ENCODE data around the gene MITD1.
"Not testable (repeated sequence)": the region's sequence is repeated elsewhere in the genome, so short reads cannot be mapped to it uniquely, and the experiment has no call there.

Gene MITD1

GRCh38 chr2:99154643-99155536 lies 26.0 kb downstream of the MITD1 start, which contains the start of the genes LIPT1 and TSGA10:
TSS of gene LIPT1 (plus strand) at chr2:99154967. CDS start at chr2:99161958, 6,991 bp downstream.
TSS of gene TSGA10 (minus strand) at chr2:99154942. CDS start at chr2:99109439, 45,503 bp downstream.
- DNase-seq: peak; percentile 90

GRCh38 chr2:99153921-99154604 lies 26.8 kb downstream of the MITD1 start:
- DNase-seq: no peak

GRCh38 chr2:99152199-99152895 lies 28.5 kb downstream of the MITD1 start:
- no peak for DNase-seq

- no peak for DNase-seq
Observed at GRCh38 chr2:99150706-99151105, 30.2 kb downstream of the MITD1 start.

- DNase-seq: peak; percentile 98
Observed at GRCh38 chr2:99141110-99142108, 39.4 kb downstream of the MITD1 start, which contains the start of gene C2orf15. TSS of gene C2orf15 (plus strand) at chr2:99141707. CDS start at chr2:99150559, 8,852 bp downstream.

GRCh38 chr2:99140860-99141109 lies 40.1 kb downstream of the MITD1 start:
- DNase-seq: no peak

GRCh38 chr2:99140056-99140859 lies 40.6 kb downstream of the MITD1 start:
- DNase-seq: no peak

- no peak for DNase-seq
Observed at GRCh38 chr2:99139003-99139402, 41.9 kb downstream of the MITD1 start.

GRCh38 chr2:99135044-99135556 lies 45.8 kb downstream of the MITD1 start:
- DNase-seq: not testable (repeated sequence)

- DNase-seq: no peak
Observed at GRCh38 chr2:99127981-99128380, 52.9 kb downstream of the MITD1 start.

Measured in CD4-positive, alpha-beta T cell treated with Interleukin-12 subunit alpha and Interleukin-12 subunit beta, for 1 hour (primary cell).